Suprapubic skin (tissue), 3 donors: ENCODE results near the gene SESN1.

Experiments used
- CTCF ChIP-seq, 2 donors: fragments of 200-600 bp in 1 of 2; fragments of 450-650 bp in 1 of 2; sonication (generic) in 1 of 2; IDR thresholded peaks; one replicate each; pipeline ENCODE4 v1.5.1; 2016 to 2019; ENCODE audit warnings: antibody characterized with exemption in 2 of 2, mild to moderate bottlenecking in 1 of 2, moderate library complexity in 1 of 2
- EP300 ChIP-seq: sonication (generic); formaldehyde crosslinking; IDR thresholded peaks from one replicate; pipeline ENCODE4 v1.6.1; 2017; ENCODE audit warnings: antibody characterized with exemption

- no peak for TF ChIP-seq CTCF (IDR thresholded peaks at IDR 0.05)
- no peak for TF ChIP-seq EP300
Measured at GRCh38 chr6:108985301-108985700, 109.3 kb downstream of the SESN1 start.
